NCI-H187 (cell line): Measurements from ENCODE around the gene KRT72.

ENCODE experiments used
- DNase-seq, 2 experiments: peaks; one replicate each; lab custom pipeline; 2025; lab: John Stamatoyannopoulos, UW

Gene KRT72

DNA sequence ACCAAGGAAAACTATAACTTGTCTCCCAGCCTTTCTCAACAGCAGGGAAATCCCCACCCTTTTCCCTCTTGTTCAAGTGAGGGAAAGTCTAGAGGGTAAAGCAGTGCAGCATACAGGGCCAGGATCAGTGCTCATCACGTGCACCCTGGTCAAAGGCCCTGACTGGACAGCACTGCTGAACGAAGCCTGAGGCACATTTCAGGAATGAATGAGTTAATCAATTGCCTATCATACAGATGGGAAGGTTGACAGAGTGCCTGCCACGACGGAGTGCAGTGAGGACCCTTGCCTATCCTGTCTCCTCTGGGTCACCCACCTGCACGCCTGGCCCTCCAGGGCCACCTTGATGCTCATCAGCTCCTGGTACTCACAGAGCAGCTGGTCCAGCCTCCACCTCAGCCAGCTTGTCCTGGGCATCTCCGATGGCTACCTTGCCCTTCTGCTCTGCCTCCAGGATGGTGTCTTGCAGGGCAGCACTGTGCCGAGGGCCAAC, 28.8 kb upstream of the KRT72 start:
- no peak for DNase-seq

- no peak for DNase-seq
Observed at GRCh38 chr12:52629281-52630007, 28.2 kb upstream of the KRT72 start.

DNA sequence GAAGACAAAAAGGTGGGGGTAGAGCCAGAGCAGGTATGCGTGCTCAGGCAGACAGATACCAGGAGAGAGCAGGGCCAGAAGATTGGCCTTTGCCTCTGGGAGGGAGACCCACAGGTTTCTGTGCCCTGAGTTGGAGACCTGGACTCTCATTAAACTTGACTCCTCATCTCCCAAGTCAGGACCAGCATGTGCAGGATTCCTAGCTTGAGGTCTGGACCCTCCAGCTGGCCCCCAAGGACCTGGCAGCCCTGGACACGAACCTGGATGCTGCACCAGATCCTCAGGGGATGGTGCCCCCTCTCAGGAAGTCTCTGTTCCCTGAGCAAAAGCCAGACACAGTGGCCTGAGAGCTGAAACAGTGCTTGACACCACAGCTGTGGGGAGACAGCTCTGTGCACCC, 27.6 kb upstream of the KRT72 start:
- no peak for DNase-seq

DNA sequence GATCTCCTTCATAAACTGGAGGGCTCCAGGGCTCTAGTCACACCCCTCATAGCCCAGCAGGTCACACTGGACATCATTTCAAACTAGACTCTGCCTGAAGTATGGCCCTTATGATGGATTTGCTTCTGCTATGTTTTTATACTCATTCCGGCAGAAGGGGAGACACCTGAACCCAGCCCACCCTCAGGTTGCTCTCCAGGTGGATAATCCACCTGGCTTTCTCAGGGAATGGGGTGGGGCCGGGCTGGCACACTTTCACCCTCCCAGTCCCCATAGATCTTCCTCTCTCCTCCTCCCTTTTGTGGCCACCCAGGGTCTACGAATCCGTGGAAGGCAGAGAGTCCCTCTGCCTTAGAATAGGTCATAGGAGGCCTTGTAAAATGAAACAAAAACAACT, 26.8 kb upstream of the KRT72 start:
- no peak for DNase-seq

DNA sequence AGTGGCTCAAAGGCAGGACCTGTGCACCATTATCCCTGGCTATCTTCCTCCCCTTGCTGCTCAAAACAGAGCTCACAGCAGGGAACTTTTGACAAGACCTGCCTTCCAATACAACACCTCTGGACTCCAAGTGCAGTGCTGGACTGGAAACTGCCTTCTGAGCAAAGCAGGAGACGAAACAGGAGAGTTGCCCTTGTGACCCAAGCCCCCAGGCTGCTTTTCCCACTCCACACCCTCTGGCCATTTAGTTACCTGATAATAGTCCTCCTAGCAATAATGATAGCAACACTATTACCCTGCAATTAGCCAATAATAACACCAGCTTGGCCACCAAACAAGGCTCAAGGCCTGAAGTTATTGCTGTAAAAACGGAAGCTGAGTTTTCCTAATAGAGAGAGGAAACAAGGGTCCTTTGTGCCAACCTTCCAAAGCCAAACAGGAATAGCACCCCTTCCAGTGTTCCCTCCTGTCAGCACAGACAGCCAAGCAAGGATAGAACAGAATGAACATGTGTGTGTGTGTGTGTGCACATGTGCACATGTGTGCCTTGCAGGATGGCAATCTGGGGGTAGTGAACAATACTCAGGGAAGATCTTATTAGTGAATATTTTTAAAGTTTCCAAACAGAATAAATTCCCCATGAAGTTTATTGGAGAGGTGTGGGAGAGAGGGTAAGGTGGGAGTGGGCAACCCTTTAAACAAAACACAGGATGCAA, 26.3 kb upstream of the KRT72 start:
- DNase-seq: no peak

- DNase-seq: no peak
Observed at GRCh38 chr12:52622349-52622748, 21.1 kb upstream of the KRT72 start.

- DNase-seq: no peak
Observed at GRCh38 chr12:52618866-52619265, 17.6 kb upstream of the KRT72 start.

GRCh38 chr12:52618216-52618615, 17.0 kb upstream of the KRT72 start, which contains the start of gene KRT73:
KRT73 (minus strand) TSS chr12:52618559; CDS start chr12:52618524, 35 bp downstream.
- no peak for DNase-seq

- no peak for DNase-seq
Observed at GRCh38 chr12:52617403-52617785, 16.1 kb upstream of the KRT72 start.

GRCh38 chr12:52616680-52617402, 15.6 kb upstream of the KRT72 start:
- no peak for DNase-seq

GRCh38 chr12:52615912-52616311, 14.6 kb upstream of the KRT72 start:
- no peak for DNase-seq

DNA sequence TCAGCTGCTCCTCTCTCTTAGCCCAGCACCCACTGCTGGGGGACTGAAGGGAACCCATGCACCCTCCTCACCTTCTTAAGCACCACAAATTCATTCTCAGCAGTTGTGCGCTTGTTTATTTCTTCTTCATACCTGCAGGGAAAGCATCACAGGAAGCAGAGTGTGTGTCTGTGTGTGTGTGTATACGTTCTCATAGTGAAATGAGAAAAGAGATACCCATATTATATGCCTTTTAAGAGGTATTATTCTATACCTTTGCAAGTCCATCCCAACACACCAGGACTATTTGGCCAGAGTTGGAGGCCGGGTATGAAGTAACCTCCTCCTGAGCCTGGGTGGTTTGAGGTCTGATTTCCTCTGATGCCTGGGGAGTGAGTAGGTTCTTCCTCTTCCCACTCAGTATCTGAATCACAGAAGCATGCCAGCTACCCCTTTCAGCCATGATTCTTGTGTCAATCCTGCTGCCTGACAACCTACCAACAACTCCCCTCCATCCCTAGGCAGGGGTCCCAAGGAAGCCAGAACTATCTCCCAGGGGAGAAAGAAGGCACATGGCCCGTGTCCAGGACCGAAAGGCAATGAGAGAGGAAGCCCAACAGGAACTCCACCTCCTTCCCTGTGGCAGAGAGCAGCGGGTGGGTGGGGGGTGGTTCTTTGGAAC, 14.1 kb upstream of the KRT72 start:
- DNase-seq: no peak

GRCh38 chr12:52614381-52615207, 13.3 kb upstream of the KRT72 start:
- DNase-seq: no peak

- no peak for DNase-seq
Observed at GRCh38 chr12:52613384-52614030, 12.2 kb upstream of the KRT72 start.

- no peak for DNase-seq
Observed at GRCh38 chr12:52612431-52613383, 11.4 kb upstream of the KRT72 start.

- DNase-seq: no peak
Observed at GRCh38 chr12:52611080-52611468, 9.8 kb upstream of the KRT72 start.

DNA sequence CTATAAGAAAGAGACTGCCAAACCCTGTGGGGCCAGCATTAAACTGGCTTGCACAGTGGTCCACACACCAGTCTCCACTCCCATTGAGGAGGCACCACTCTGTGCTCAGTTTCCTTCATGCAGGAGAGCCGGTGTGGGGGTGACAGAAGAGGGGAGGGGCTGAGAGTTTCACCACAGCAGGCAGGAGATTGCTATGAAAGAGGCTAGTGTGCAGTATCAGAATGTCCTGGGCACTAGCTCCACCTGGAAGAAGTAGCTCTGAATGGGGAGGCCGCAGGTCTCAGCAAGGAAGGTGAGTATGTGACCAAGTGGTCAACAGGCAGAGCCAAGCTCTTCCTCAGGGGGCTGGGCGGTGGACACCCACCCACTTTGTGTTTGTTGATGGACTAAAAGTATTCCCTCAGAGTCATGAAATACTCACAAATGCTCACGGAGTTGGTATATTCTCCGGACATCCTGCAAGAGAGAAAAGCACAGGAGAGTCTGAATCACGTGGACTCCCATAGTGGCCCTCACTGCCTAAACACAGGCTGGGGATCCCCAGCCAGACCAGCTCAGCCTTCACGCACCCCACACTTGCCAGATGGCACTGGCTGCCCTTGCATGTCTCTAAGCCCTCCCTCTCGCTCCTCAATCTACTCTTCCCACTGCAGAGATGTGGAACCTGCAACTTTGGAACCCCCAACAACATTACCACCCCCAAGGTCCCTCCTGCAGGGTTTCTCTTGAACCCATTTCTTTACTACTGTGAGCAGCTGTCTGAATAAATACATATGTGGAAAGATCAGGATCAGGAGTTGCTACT, 7.8 kb upstream of the KRT72 start:
- DNase-seq: no peak

- no peak for DNase-seq
Observed at GRCh38 chr12:52608161-52608560, 6.9 kb upstream of the KRT72 start.

DNA sequence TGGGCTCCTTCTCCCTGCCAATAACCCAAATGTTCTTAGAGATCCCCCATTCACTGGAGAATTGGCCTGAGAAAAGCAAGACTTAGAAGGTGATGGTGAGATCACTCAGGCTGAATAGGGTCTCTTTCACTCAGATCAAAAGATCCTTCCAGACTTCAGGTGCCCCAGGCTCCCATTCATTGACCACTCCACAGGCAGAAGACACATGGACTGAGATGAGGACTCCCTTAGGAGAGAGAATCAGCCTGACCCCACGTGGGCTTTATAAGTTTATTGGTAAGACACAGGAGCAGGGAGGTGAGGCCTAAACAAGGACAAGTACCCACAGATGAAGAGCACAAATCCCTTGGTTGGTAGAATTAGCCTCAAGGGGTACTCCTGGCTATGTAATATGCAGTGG, 6.1 kb upstream of the KRT72 start:
- DNase-seq: no peak
